Measurements from ENCODE around the gene CCDC191. TPM values are rescaled to one million over a fixed set of nuclear protein-coding genes. Genes with fewer than 3 reads are reported as not detected.

The CCDC191 gene
- total and polyA plus RNA-seq, 10 donors, result 4.2 to 11.0 (median 8.2) TPM

GRCh38 chr3:114043205-114043604 lies 13.1 kb downstream of the CCDC191 start:
- Histone ChIP-seq H3K36me3 (peaks cover 0 to 19% (median 0%) of the 10 kb centered on the region in 6 donors), H3K27ac (no peak overlapping the region), H3K9me3 (no peaks in the 10 kb centered on the region), H3K4me3 (no peak overlapping the region), H3K27me3 (replicated peaks in 1 of 7) (no peaks in the 10 kb centered on the region), H3K4me1 (no peaks in the 10 kb centered on the region)
- intact Hi-C loops (cut with DNase I; ENCODE audit: low total_unique reads), result no loop called here
- no peak for DNase-seq
- TF ChIP-seq POLR2AphosphoS5 (IDR thresholded peaks at IDR 0.05) (no peak), POLR2A (IDR thresholded peaks at IDR 0.05) (no peak)
- TF ChIP-seq, protein P1, sequence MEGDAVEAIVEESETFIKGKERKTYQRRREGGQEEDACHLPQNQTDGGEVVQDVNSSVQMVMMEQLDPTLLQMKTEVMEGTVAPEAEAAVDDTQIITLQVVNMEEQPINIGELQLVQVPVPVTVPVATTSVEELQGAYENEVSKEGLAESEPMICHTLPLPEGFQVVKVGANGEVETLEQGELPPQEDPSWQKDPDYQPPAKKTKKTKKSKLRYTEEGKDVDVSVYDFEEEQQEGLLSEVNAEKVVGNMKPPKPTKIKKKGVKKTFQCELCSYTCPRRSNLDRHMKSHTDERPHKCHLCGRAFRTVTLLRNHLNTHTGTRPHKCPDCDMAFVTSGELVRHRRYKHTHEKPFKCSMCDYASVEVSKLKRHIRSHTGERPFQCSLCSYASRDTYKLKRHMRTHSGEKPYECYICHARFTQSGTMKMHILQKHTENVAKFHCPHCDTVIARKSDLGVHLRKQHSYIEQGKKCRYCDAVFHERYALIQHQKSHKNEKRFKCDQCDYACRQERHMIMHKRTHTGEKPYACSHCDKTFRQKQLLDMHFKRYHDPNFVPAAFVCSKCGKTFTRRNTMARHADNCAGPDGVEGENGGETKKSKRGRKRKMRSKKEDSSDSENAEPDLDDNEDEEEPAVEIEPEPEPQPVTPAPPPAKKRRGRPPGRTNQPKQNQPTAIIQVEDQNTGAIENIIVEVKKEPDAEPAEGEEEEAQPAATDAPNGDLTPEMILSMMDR (IDR thresholded peaks at IDR 0.05 in 8 of 11, conservative IDR thresholded peaks at IDR 0.05 in 3 of 11), result no peak

- H3K27me3 ChIP-seq (replicated peaks in 1 of 7), result no peaks in the 10 kb centered on the region
- no peaks in the 10 kb centered on the region for H3K4me1 ChIP-seq
- H3K27ac ChIP-seq, result no peak overlapping the region
- TF ChIP-seq, protein P1 (IDR thresholded peaks at IDR 0.05 in 8 of 11, conservative IDR thresholded peaks at IDR 0.05 in 3 of 11), result no peak
- H3K36me3 ChIP-seq, result peaks cover 0 to 61% (median 0%) of the 10 kb centered on the region in 6 donors
- DNase-seq, result no peak
- WGBS, 5 donors, result 93 to 99% (median 96%) methylated on average over 3 of the region's 3 CpGs
- H3K4me3 ChIP-seq, result no peak overlapping the region
- intact Hi-C loops (cut with DNase I; ENCODE audit: low total_unique reads), result no loop called here
- no peaks in the 10 kb centered on the region for H3K9me3 ChIP-seq
These were observed 20.4 kb downstream of the CCDC191 start for GRCh38 chr3:114035896-114036295.

DNA sequence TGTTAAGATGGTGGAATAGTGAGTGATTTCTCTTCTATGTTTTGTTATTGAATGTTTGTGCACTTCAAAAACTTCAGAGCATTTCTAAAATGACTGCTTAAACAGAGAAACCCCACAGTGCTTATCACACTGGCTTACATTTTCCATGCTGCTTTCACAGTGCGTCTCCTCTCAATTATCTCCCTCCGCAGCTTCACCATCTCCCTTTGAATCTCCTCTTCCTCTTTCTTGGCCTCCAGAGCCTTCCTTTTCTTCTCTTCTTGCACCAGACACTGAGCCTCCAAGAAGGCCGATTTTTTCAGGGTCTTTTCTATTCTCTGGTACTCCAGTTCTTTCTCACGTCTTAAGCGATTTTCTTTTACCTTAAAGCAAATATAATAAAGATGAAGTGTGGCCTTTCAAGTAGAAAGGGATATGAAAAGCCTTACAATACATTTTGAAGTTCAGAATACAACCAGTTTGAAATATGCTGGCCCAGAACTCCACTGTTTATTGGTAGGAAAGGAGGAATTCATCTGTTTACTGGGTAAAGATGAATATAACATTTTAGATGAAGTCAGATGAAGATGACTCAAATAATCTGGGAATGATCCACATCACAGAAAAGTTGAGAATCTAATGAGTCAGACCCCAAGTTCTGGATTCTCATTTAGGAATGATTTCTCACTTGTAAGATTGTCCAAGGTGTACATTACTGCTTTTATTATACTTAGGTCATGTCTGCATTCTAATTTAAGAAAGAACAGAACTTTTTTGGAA lies 21.4 kb downstream of the CCDC191 start:
- H3K36me3 ChIP-seq, result peaks cover 0 to 61% (median 0%) of the 10 kb centered on the region in 6 donors
- intact Hi-C loops (cut with DNase I; ENCODE audit: low total_unique reads), result no loop called here
- no peaks in the 10 kb centered on the region for H3K9me3 ChIP-seq
- 90 to 97% (median 94%) methylated on average over 5 of the region's 5 CpGs for WGBS, 5 donors
- no peak overlapping the region for H3K4me3 ChIP-seq
- TF ChIP-seq POLR2A (IDR thresholded peaks at IDR 0.05) (no peak), POLR2AphosphoS5 (IDR thresholded peaks at IDR 0.05) (no peak)
- TF ChIP-seq, protein P1 (IDR thresholded peaks at IDR 0.05 in 8 of 11, conservative IDR thresholded peaks at IDR 0.05 in 3 of 11), result no peak
- no peaks in the 10 kb centered on the region for H3K27me3 ChIP-seq (replicated peaks in 1 of 7)
- DNase-seq, result no peak
- no peak overlapping the region for H3K27ac ChIP-seq
- no peaks in the 10 kb centered on the region for H3K4me1 ChIP-seq

DNA sequence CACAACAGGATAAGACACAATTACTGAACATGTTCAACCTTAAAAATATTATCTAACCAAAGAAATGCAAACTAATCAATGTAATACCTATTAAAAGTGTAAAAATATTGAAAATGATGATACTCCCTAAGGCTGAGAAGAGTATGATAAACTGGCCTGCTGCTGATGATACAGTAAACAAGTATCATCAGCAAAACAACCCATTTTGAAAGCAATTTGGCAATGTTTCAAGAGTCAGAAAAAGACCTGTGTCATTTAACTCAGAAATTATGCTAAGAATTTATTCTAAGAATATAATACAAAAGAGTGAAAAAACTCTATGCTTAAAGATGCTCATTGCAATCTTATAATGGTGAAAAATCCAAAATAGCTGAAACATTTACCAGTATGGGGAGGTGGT lies 22.1 kb downstream of the CCDC191 start:
- Histone ChIP-seq H3K27me3 (replicated peaks in 1 of 7) (no peaks in the 10 kb centered on the region), H3K36me3 (peaks cover 0 to 59% (median 0%) of the 10 kb centered on the region in 6 donors), H3K27ac (no peak overlapping the region), H3K9me3 (no peaks in the 10 kb centered on the region), H3K4me3 (no peak overlapping the region), H3K4me1 (no peaks in the 10 kb centered on the region)
- intact Hi-C loops (cut with DNase I; ENCODE audit: low total_unique reads), result no loop called here
- DNase-seq, result no peak
- TF ChIP-seq POLR2A (IDR thresholded peaks at IDR 0.05) (no peak), POLR2AphosphoS5 (IDR thresholded peaks at IDR 0.05) (no peak)
- TF ChIP-seq, protein P1 (IDR thresholded peaks at IDR 0.05 in 8 of 11, conservative IDR thresholded peaks at IDR 0.05 in 3 of 11), result no peak
